Activated CD8-positive, alpha-beta T cell treated with anti-CD3 and anti-CD28 coated beads for 36 hours (primary cell): ENCODE results near the gene RAB4B. TPM values are rescaled to one million over a fixed set of nuclear protein-coding genes. Genes with fewer than 3 reads are reported as not detected.
"Not testable (repeated sequence)": the region's sequence is repeated elsewhere in the genome, so short reads cannot be mapped to it uniquely, and the experiment has no call there.

Experiments used
- ATAC-seq: fragments of 200-7000 bp; cut with Tn5 transposase; one replicate; pipeline ENCODE4 v1.10.0; 2021; ENCODE audit warnings: mild to moderate bottlenecking, moderate library complexity
- CTCF ChIA-PET: fragments of 350-600 bp; sonication (Branson Sonifier 250); formaldehyde crosslinking; loops from one replicate; lab custom pipeline; 2021; ENCODE audit warnings: antibody characterized with exemption; lab: Charles Lee
- POLR2A ChIA-PET: fragments of 350-600 bp; sonication (Branson Sonifier 250); formaldehyde crosslinking; loops from one replicate; lab custom pipeline; 2021; ENCODE audit warnings: antibody characterized with exemption; lab: Charles Lee
- DNase-seq: peaks from one replicate; pipeline ENCODE4 v3.0.0-alpha.2; 2020
- H3K27ac Mint-ChIP-seq: one replicate; pipeline ENCODE4 v1.8.0; 2021; ENCODE audit warnings: mild to moderate bottlenecking, mixed read lengths
- H3K27me3 Mint-ChIP-seq: one replicate; pipeline ENCODE4 v1.8.0; 2021; ENCODE audit warnings: mixed read lengths
- H3K36me3 Mint-ChIP-seq: one replicate; pipeline ENCODE4 v1.8.0; 2021; ENCODE audit warnings: low read depth, mixed read lengths
- H3K4me1 Mint-ChIP-seq: one replicate; pipeline ENCODE4 v1.8.0; 2021; ENCODE audit warnings: low read depth, mixed read lengths
- H3K4me3 Mint-ChIP-seq: one replicate; pipeline ENCODE4 v1.8.0; 2021; ENCODE audit warnings: mild to moderate bottlenecking, moderate library complexity, mixed read lengths
- H3K9me3 Mint-ChIP-seq: one replicate; pipeline ENCODE4 v1.8.0; 2021; ENCODE audit warnings: mixed read lengths
- intact Hi-C: fragments of 100-400 bp; cut with micrococcal nuclease; formaldehyde crosslinking; loops from one replicate; pipeline ENCODE4 v1.10.0; 2022
- total RNA-seq, 2 experiments: library from RNA; stranded (reverse); gene quantifications; one replicate each; pipeline ENCODE4 v1.2.3, GENCODE V29; 2021
- TF ChIP-seq, protein P1 (sequence below): fragments of 200-600 bp; IDR thresholded peaks from one replicate; pipeline ENCODE4 v1.8.0; 2022; ENCODE audit warnings: antibody characterized with exemption, mild to moderate bottlenecking

The RAB4B gene
- total RNA-seq, 2 experiments from 2014 or later = 39.7 to 42.3 TPM

DNA sequence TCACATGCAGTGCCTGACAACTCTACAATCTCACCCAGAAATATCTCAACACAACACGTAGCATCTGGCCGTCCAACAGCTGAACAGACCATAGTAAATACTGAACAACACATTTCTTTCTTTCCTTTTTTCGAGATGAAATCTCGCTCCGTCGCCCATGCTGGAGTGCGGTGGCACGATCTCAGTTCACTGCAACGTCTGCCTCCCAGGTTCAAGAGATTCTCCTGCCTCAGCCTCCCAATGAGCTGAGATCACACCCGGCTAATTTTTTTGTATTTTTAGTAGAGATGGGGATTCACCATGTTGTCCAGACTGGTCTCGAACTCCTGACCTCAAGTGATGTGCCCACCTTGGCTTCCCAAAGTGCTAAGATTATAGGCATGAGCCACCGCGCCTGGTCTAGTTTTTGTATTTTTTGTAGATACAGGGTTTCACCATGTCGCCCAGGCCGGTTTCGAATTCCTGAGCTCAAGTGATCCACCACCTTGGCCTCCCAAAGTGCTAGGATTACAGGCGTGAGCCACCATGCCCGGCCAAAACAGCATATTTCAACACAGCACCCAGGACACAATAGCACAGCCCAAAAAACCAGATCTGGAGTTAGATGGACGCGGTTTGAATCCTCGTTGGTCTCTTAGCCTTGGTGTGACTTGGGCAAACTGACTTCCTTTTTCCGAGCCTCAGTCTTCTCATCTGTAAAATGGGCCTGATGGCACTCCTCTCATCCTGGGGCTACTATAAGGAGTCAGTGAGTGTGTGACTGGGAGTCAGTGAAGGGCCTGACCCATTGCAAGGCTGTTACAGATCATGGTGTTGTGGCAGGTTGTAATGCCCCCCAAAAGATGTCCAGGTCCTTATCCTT lies 49.6 kb downstream of the RAB4B start:
- DNase-seq (no peak), ATAC-seq (no peak)
- Mint-ChIP-seq H3K27ac (no peak overlapping the region), H3K4me1 (peaks cover 21% of the 10 kb centered on the region), H3K27me3 (no peaks in the 10 kb centered on the region), H3K9me3 (no peaks in the 10 kb centered on the region), H3K4me3 (no peak overlapping the region), H3K36me3 (peaks cover 4% of the 10 kb centered on the region)
- POLR2A ChIA-PET = no interaction called here
- intact Hi-C loops = no loop called here
- CTCF ChIA-PET = interaction anchor here (1.5 to 2.0 kb wide), 2 partner anchors 21 to 164 kb away, joined by 4 read pairs; no protein-coding TSS in a partner anchor
- TF ChIP-seq, protein P1, sequence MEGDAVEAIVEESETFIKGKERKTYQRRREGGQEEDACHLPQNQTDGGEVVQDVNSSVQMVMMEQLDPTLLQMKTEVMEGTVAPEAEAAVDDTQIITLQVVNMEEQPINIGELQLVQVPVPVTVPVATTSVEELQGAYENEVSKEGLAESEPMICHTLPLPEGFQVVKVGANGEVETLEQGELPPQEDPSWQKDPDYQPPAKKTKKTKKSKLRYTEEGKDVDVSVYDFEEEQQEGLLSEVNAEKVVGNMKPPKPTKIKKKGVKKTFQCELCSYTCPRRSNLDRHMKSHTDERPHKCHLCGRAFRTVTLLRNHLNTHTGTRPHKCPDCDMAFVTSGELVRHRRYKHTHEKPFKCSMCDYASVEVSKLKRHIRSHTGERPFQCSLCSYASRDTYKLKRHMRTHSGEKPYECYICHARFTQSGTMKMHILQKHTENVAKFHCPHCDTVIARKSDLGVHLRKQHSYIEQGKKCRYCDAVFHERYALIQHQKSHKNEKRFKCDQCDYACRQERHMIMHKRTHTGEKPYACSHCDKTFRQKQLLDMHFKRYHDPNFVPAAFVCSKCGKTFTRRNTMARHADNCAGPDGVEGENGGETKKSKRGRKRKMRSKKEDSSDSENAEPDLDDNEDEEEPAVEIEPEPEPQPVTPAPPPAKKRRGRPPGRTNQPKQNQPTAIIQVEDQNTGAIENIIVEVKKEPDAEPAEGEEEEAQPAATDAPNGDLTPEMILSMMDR = no peak

GRCh38 chr19:40829205-40829604 lies 51.2 kb downstream of the RAB4B start:
- peaks cover 32% of the 10 kb centered on the region for H3K4me1 Mint-ChIP-seq
- peaks cover 4% of the 10 kb centered on the region for H3K36me3 Mint-ChIP-seq
- H3K27me3 Mint-ChIP-seq = no peaks in the 10 kb centered on the region
- no peaks in the 10 kb centered on the region for H3K9me3 Mint-ChIP-seq
- ATAC-seq = no peak
- intact Hi-C loops = no loop called here
- ChIA-PET POLR2A (no interaction called here), CTCF (interaction anchor here (1.0 to 2.0 kb wide), 2 partner anchors 146 to 166 kb away, joined by 3 to 4 read pairs; no protein-coding TSS in a partner anchor)
- no peak overlapping the region for H3K27ac Mint-ChIP-seq
- H3K4me3 Mint-ChIP-seq = no peak overlapping the region
- TF ChIP-seq, protein P1 = no peak
- no peak for DNase-seq

- H3K27me3 Mint-ChIP-seq, ATAC-seq, H3K4me3 Mint-ChIP-seq, DNase-seq, H3K36me3 Mint-ChIP-seq, H3K9me3 Mint-ChIP-seq, H3K27ac Mint-ChIP-seq, CTCF ChIA-PET, POLR2A ChIA-PET, intact Hi-C loops: not testable (repeated sequence)
- peaks cover 27% of the 10 kb centered on the region for H3K4me1 Mint-ChIP-seq
Measured at GRCh38 chr19:40830741-40831140, 52.7 kb downstream of the RAB4B start.

- H3K36me3 Mint-ChIP-seq = peaks cover 4% of the 10 kb centered on the region
- TF ChIP-seq, protein P1 = no peak
- H3K27me3 Mint-ChIP-seq = no peaks in the 10 kb centered on the region
- H3K9me3 Mint-ChIP-seq = no peaks in the 10 kb centered on the region
- H3K4me3 Mint-ChIP-seq = no peak overlapping the region
- POLR2A ChIA-PET = no interaction called here
- no peak overlapping the region for H3K27ac Mint-ChIP-seq
- CTCF ChIA-PET = interaction anchor here (1.0 to 1.7 kb wide), 2 partner anchors 12 to 24 kb away, joined by 3 to 5 read pairs; no protein-coding TSS in a partner anchor
- peaks cover 23% of the 10 kb centered on the region for H3K4me1 Mint-ChIP-seq
- intact Hi-C loops = no loop called here
- DNase-seq (no peak), ATAC-seq (no peak)
Measured at GRCh38 chr19:40831502-40832430, 53.7 kb downstream of the RAB4B start.

DNA sequence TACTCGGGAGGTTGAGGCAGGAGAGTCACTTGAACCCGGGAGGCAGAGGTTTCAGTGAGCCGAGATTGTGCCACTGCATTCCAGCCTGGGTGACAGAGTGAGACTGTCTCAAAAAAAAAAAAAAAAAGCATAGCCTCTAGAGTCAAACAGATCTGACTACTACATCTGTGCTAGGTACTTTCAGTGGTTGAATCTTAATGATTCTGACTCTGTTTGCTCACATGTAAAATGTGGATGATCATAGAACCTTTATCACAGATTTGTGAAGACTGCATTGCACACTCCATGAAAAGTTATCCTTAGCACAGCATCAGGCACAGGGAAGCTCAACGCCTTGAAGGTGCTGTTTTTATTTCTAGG lies 54.4 kb downstream of the RAB4B start:
- POLR2A ChIA-PET, H3K27ac Mint-ChIP-seq, intact Hi-C loops, H3K9me3 Mint-ChIP-seq, H3K27me3 Mint-ChIP-seq, DNase-seq, H3K4me3 Mint-ChIP-seq, H3K36me3 Mint-ChIP-seq: not testable (repeated sequence)
- peak; percentile 51 for ATAC-seq
- H3K4me1 Mint-ChIP-seq = peaks cover 17% of the 10 kb centered on the region
- CTCF ChIA-PET = interaction anchor here (1.0 to 1.7 kb wide), 3 partner anchors 12 to 24 kb away, joined by 3 to 5 read pairs (median 3); no protein-coding TSS in a partner anchor

- H3K9me3 Mint-ChIP-seq, ATAC-seq, H3K36me3 Mint-ChIP-seq, DNase-seq, intact Hi-C loops, H3K4me3 Mint-ChIP-seq, H3K27me3 Mint-ChIP-seq: not testable (repeated sequence)
- peaks cover 17% of the 10 kb centered on the region for H3K4me1 Mint-ChIP-seq
- H3K27ac Mint-ChIP-seq = peak overlapping the region; percentile 8
- ChIA-PET POLR2A (interaction anchor here (0.7 kb wide), 1 partner anchor 486 kb away, joined by 3 read pairs; the partner anchor contains the start of gene C19orf47), CTCF (interaction anchor here (0.5 to 1.0 kb wide), 2 partner anchors 14 to 171 kb away, joined by 3 read pairs; no protein-coding TSS in a partner anchor)
Measured at GRCh38 chr19:40833728-40834533, 55.9 kb downstream of the RAB4B start.
